Stimulated activated effector memory CD8-positive, alpha-beta T cell treated with anti-CD3 and anti-CD28 coated beads, Interleukin-12 subunit alpha, Interleukin-12 subunit beta, amount 100 ng/mL, for 72 hours (primary cell): ENCODE measurements around the gene NFATC2IP.

Source experiments
- ATAC-seq: fragments of 150-1000 bp; cut with Tn5 transposase; 2 replicates; pipeline ENCODE4 v1.10.0; 2021
- DNase-seq, 2 donors: peaks; one replicate each; pipeline ENCODE4 v3.0.0; 2021 to 2022; ENCODE audit warnings: low spot score in 2 of 2
- H3K27ac Mint-ChIP-seq: one replicate; pipeline ENCODE4 v1.8.0; 2022; ENCODE audit warnings: mild to moderate bottlenecking, mixed read lengths
- H3K36me3 Mint-ChIP-seq: one replicate; pipeline ENCODE4 v1.8.0; 2022; ENCODE audit warnings: mild to moderate bottlenecking, mixed read lengths
- H3K4me1 Mint-ChIP-seq: one replicate; pipeline ENCODE4 v1.8.0; 2022; ENCODE audit warnings: mixed read lengths
- H3K4me3 Mint-ChIP-seq: one replicate; pipeline ENCODE4 v1.8.0; 2022; ENCODE audit warnings: mild to moderate bottlenecking, mixed read lengths
- H3K9me3 Mint-ChIP-seq: one replicate; pipeline ENCODE4 v1.8.0; 2022; ENCODE audit warnings: mixed read lengths

The NFATC2IP gene

GRCh38 chr16:29014561-29015069 lies 63.9 kb downstream of the NFATC2IP start:
- peak; percentile 26 for ATAC-seq
- H3K9me3 Mint-ChIP-seq = no peaks in the 10 kb centered on the region
- H3K27ac Mint-ChIP-seq = no peak overlapping the region
- no peak for DNase-seq
- no peak overlapping the region for H3K4me3 Mint-ChIP-seq
- H3K36me3 Mint-ChIP-seq = no peaks in the 10 kb centered on the region
- H3K4me1 Mint-ChIP-seq = peaks cover 24% of the 10 kb centered on the region
